H1 (cell line): ENCODE data around the gene RTL5. TPM values are rescaled to one million over a fixed set of nuclear protein-coding genes. Genes with fewer than 3 reads are reported as not detected.

Experiments used
- CTCF ChIA-PET: fragments of 300-600 bp; sonication (Branson Sonifier 250); formaldehyde crosslinking; loops from one replicate; lab custom pipeline; 2021; ENCODE audit not compliant: partially characterized antibody; lab: Charles Lee
- POLR2A ChIA-PET: fragments of 300-600 bp; sonication (Branson Sonifier 250); formaldehyde crosslinking; loops from one replicate; lab custom pipeline; 2021; ENCODE audit warnings: inconsistent platforms; ENCODE audit not compliant: partially characterized antibody; lab: Charles Lee
- DNase-seq, 2 experiments: peaks; one replicate each; pipeline versions ENCODE4 v3.0.0 to v3.0.0-alpha.2; 2010 to 2022; ENCODE audit warnings: low spot score in 2 of 2, low read depth in 1 of 2, mixed read lengths in 1 of 2
- FAIRE-seq: peaks from 2 replicates; lab custom pipeline; 2011; peaks lifted over from hg19 to GRCh38; lab: Jason Lieb, UNC
- H2AFZ ChIP-seq: 2 replicates; pipeline ENCODE4 v1.8.1; 2012; ENCODE audit warnings: low read length, inconsistent platforms
- H2AK5ac ChIP-seq: 2 replicates; pipeline ENCODE4 v1.6.1; 2013; ENCODE audit warnings: low read depth, low read length
- H2BK120ac ChIP-seq: replicated peaks from 2 replicates; pipeline ENCODE3; 2013; ENCODE audit warnings: low read depth, low read length, inconsistent platforms
- H2BK12ac ChIP-seq: 2 replicates; pipeline ENCODE4 v1.6.1; 2013; ENCODE audit warnings: low read depth, low read length
- H2BK15ac ChIP-seq: 2 replicates; pipeline ENCODE4 v1.6.1; 2013; ENCODE audit warnings: low read length
- H2BK20ac ChIP-seq: 2 replicates; pipeline ENCODE4 v1.6.1; 2013; ENCODE audit warnings: low read length
- H2BK5ac ChIP-seq: 2 replicates; pipeline ENCODE4 v1.6.1; 2013; ENCODE audit warnings: low read depth, low read length
- H3K14ac ChIP-seq: 2 replicates; pipeline ENCODE4 v1.6.1; 2013; ENCODE audit warnings: inconsistent platforms; ENCODE audit not compliant: insufficient read length
- H3K18ac ChIP-seq: 2 replicates; pipeline ENCODE4 v1.6.1; 2013; ENCODE audit warnings: low read length; ENCODE audit errors: extremely low read depth
- H3K23ac ChIP-seq: 2 replicates; pipeline ENCODE4 v1.6.1; 2013; ENCODE audit warnings: inconsistent platforms; ENCODE audit not compliant: insufficient read length
- H3K23me2 ChIP-seq: 2 replicates; pipeline ENCODE4 v1.6.1; 2013; ENCODE audit warnings: low read depth, low read length
- H3K27ac ChIP-seq: 2 replicates; pipeline ENCODE4 v1.6.1; 2011; ENCODE audit warnings: low read depth, low read length, inconsistent platforms
- H3K27me3 ChIP-seq, 4 experiments: replicated peaks in 1 of 4; 1 replicate in 1 of 4; 2 replicates in 3 of 4; pipeline versions ENCODE4 v1.6.1 to v1.8.1; 2011 to 2013; ENCODE audit warnings: low read length in 3 of 4, mild to moderate bottlenecking in 3 of 4, inconsistent platforms in 2 of 4, mixed read lengths in 2 of 4, moderate library complexity in 1 of 4; ENCODE audit not compliant: control insufficient read depth in 3 of 4, insufficient read depth in 3 of 4; ENCODE audit errors: extremely low read depth in 1 of 4
- H3K36me3 ChIP-seq, 4 experiments: 2 replicates each; pipeline versions ENCODE4 v1.6.1 to v1.8.1; 2011 to 2013; ENCODE audit warnings: mild to moderate bottlenecking in 4 of 4, low read length in 3 of 4, moderate library complexity in 2 of 4, control low read depth in 1 of 4, inconsistent platforms in 1 of 4; ENCODE audit not compliant: insufficient read depth in 4 of 4, control insufficient read depth in 2 of 4
- H3K4ac ChIP-seq: replicated peaks from 2 replicates; pipeline ENCODE3; 2013; ENCODE audit warnings: low read length, low read depth, mixed read lengths, inconsistent platforms; ENCODE audit not compliant: insufficient read length
- H3K4me1 ChIP-seq, 4 experiments: replicated peaks in 1 of 4; 1 replicate in 1 of 4; 2 replicates in 3 of 4; pipeline versions ENCODE4 v1.6.1 to v1.8.1; 2011 to 2013; ENCODE audit warnings: low read length in 3 of 4, inconsistent platforms in 2 of 4, mixed read lengths in 1 of 4; ENCODE audit not compliant: insufficient read depth in 4 of 4, control insufficient read depth in 3 of 4
- H3K4me2 ChIP-seq, 2 experiments: 2 replicates each; pipeline versions ENCODE4 v1.6.1 to v1.8.1; 2011 to 2013; ENCODE audit warnings: low read depth in 2 of 2, low read length in 2 of 2, control low read depth in 1 of 2, inconsistent platforms in 1 of 2, mild to moderate bottlenecking in 1 of 2; ENCODE audit not compliant: insufficient read depth in 1 of 2
- H3K4me3 ChIP-seq, 4 experiments: fragments of 200-600, 300-600 bp in 1 of 4; sonication (generic), shearing (Covaris generic), sonication (Bioruptor Twin) in 1 of 4; 2 replicates each; pipeline versions ENCODE4 v1.5.1 to v1.8.1; 2011 to 2016; ENCODE audit warnings: low read length in 4 of 4, low read depth in 3 of 4, control low read depth in 2 of 4, inconsistent platforms in 2 of 4, mild to moderate bottlenecking in 2 of 4, mixed read lengths in 1 of 4, moderate library complexity in 1 of 4; ENCODE audit not compliant: insufficient read depth in 2 of 4; ENCODE audit errors: extremely low read depth in 1 of 4
- H3K56ac ChIP-seq: replicated peaks from 2 replicates; pipeline ENCODE3; 2013; ENCODE audit warnings: low read depth, mild to moderate bottlenecking, mixed read lengths, low read length, inconsistent platforms; ENCODE audit not compliant: insufficient read length
- H3K79me1 ChIP-seq: 2 replicates; pipeline ENCODE4 v1.6.1; 2013; ENCODE audit warnings: low read depth, low read length, control low read depth
- H3K79me2 ChIP-seq, 2 experiments: 2 replicates each; pipeline versions ENCODE4 v1.6.1 to v1.8.1; 2012 to 2013; ENCODE audit warnings: low read length in 2 of 2, mild to moderate bottlenecking in 2 of 2, inconsistent platforms in 1 of 2; ENCODE audit not compliant: insufficient read depth in 2 of 2, control insufficient read depth in 1 of 2
- H3K9ac ChIP-seq, 4 experiments: replicated peaks in 1 of 4; 1 replicate in 1 of 4; 2 replicates in 3 of 4; pipeline versions ENCODE4 v1.6.1 to v1.8.1; 2011 to 2013; ENCODE audit warnings: low read depth in 3 of 4, low read length in 3 of 4, control low read depth in 2 of 4, mild to moderate bottlenecking in 2 of 4, moderate library complexity in 2 of 4, inconsistent platforms in 1 of 4; ENCODE audit errors: extremely low read depth in 1 of 4
- H3K9me3 ChIP-seq, 2 experiments: 2 replicates each; pipeline versions ENCODE4 v1.6.1 to v1.8.1; 2012 to 2013; ENCODE audit warnings: mild to moderate bottlenecking in 2 of 2, moderate library complexity in 2 of 2, control low read depth in 1 of 2, inconsistent platforms in 1 of 2, low read depth in 1 of 2, low read length in 1 of 2, mixed read lengths in 1 of 2; ENCODE audit not compliant: insufficient read depth in 2 of 2
- H4K20me1 ChIP-seq, 2 experiments: replicated peaks in 1 of 2; 2 replicates each; pipeline versions ENCODE3 to v1.8.1; 2011 to 2013; ENCODE audit warnings: inconsistent platforms in 2 of 2, low read length in 2 of 2, mild to moderate bottlenecking in 1 of 2; ENCODE audit not compliant: insufficient read depth in 2 of 2, control insufficient read depth in 1 of 2
- H4K5ac ChIP-seq: 2 replicates; pipeline ENCODE4 v1.6.1; 2013; ENCODE audit warnings: low read length, low read depth, mixed read lengths, inconsistent platforms; ENCODE audit not compliant: insufficient read length
- H4K8ac ChIP-seq: 2 replicates; pipeline ENCODE4 v1.8.0; 2013; ENCODE audit warnings: mild to moderate bottlenecking, moderate library complexity, low read length, inconsistent platforms; ENCODE audit not compliant: insufficient read depth; ENCODE audit errors: extremely low read depth
- H4K91ac ChIP-seq: replicated peaks from 2 replicates; pipeline ENCODE3; 2013; ENCODE audit warnings: low read length, mixed read lengths, inconsistent platforms; ENCODE audit not compliant: insufficient read length
- GABPA ChIP-seq: IDR thresholded peaks from 2 replicates; pipeline ENCODE4 v1.6.1; 2011; ENCODE audit warnings: mild to moderate bottlenecking, low read length, moderate library complexity, borderline replicate concordance; ENCODE audit not compliant: insufficient read depth
- HDAC6 ChIP-seq: IDR thresholded peaks from one replicate; pipeline ENCODE4 v1.7.1; 2012; ENCODE audit warnings: low read depth, mild to moderate bottlenecking, inconsistent platforms, low read length, moderate library complexity
- KDM4A ChIP-seq: IDR thresholded peaks from one replicate; pipeline ENCODE4 v1.7.1; 2012; ENCODE audit warnings: low read depth, mild to moderate bottlenecking, moderate library complexity, low read length, inconsistent platforms; ENCODE audit not compliant: severe bottlenecking
- RAD21 ChIP-seq, 2 experiments: IDR thresholded peaks in 1 of 2; conservative IDR thresholded peaks in 1 of 2; 2 replicates each; pipeline ENCODE4 v1.6.1; 2011; ENCODE audit warnings: low read depth in 2 of 2, low read length in 2 of 2, improper control_type of control experiment in 1 of 2, inconsistent platforms in 1 of 2, mild to moderate bottlenecking in 1 of 2, moderate library complexity in 1 of 2
- SP2 ChIP-seq: IDR thresholded peaks from 2 replicates; pipeline ENCODE4 v1.6.1; 2012; ENCODE audit warnings: mild to moderate bottlenecking, low read length, inconsistent platforms
- TAF1 ChIP-seq: IDR thresholded peaks from 2 replicates; pipeline ENCODE4 v1.6.1; 2011; ENCODE audit warnings: mild to moderate bottlenecking, low read depth, low read length
- WGBS, 2 experiments: shearing (Covaris generic) in 1 of 2; methylation state at CpG; one replicate each; pipeline versions ENCODE4 v1.1.6 to v1.1.7; 2013 to 2015; ENCODE audit warnings: low lambda C conversion rate in 2 of 2, mixed read lengths in 2 of 2, inconsistent platforms in 1 of 2, low coverage in 1 of 2, missing lambda C conversion rate in 1 of 2; ENCODE audit not compliant: insufficient replicate concordance in 2 of 2, insufficient coverage in 1 of 2, insufficient read length in 1 of 2; ENCODE audit errors: extremely low coverage in 1 of 2, missing lambda C conversion rate in 1 of 2; 5-methylcytosine and 5-hydroxymethylcytosine counted together
- polyA plus RNA-seq, 7 experiments: library from polyadenylated mRNA; depleted of rRNA in 3 of 7; stranded (reverse) in 5 of 7; unstranded in 2 of 7; fragments of >200 nt in 5 of 7; fragments of 200-250 nt in 2 of 7; gene quantifications; 1 replicate in 5 of 7; 2 replicates in 1 of 7; 4 replicates in 1 of 7; pipeline versions ENCODE4 v1.2.1 to v1.2.3, GENCODE V29; 2011 to 2013; ENCODE audit warnings: missing spikeins in 2 of 7, mixed read lengths in 2 of 7
- total RNA-seq: library from RNA; stranded (reverse); fragmentation: NEBNext Ultra II Directional; extraction: Animal tissue kit (Norgen Biotek cat#: 25700); gene quantifications from 2 replicates; pipeline ENCODE4 v1.2.1, GENCODE V29; 2021
- TF ChIP-seq, protein P1 (sequence below): IDR thresholded peaks from 2 replicates; pipeline ENCODE4 v1.6.1; 2011; ENCODE audit warnings: low read depth, mild to moderate bottlenecking, low read length; ENCODE audit not compliant: insufficient read depth
- TF ChIP-seq, protein P2 (sequence below): IDR thresholded peaks from 2 replicates; pipeline ENCODE4 v1.6.1; 2012; ENCODE audit warnings: inconsistent platforms

Gene RTL5
- total and polyA plus RNA-seq, 2 of the 8 experiments (the other 6 are each of a cell fraction or from before 2014, with no cell fraction given): 0.57 to 1.9 TPM

DNA sequence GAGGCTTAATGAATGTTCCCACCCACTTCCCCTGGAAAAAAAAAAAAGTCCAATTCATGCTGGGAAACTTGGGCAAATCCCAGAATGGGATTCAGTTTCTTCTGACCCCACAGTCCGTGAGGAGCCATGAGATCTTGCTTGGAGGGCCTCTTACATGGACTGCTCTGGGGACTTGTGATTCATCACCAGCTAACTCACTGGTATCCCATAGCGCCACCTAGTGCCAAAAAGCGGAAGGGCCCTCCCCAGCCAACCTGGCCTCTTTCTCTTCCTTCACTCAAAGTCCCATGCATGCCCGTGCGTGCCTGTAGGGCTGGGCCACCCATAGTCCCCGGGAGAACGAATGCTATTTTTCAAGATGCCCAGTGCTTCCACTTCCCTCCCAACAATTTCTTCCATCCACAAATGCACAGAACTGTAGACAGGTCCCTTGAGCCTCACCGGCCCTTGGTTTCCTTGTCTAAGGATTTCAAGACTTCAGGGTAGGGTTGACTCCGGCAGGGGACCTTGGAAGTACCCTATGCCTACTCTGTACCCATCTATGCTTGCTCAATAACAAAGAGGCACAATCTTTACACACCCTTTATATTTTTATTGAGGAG is 5.1 kb downstream of the RTL5 start:
- Histone ChIP-seq H3K4me2 (no peak overlapping the region), H2BK120ac (no peak overlapping the region), H3K36me3 (no peaks in the 10 kb centered on the region), H3K4me3 (no peak overlapping the region), H3K23ac (no peak overlapping the region), H3K23me2 (peaks cover 3% of the 10 kb centered on the region; the same call in 1 of the 2 replicates), H3K9ac (no peak overlapping the region), H3K18ac (no peak overlapping the region), H2BK15ac (no peak overlapping the region), H4K8ac (no peak overlapping the region), H4K20me1 (peaks cover 3 to 4% of the 10 kb centered on the region in 2 experiments), H3K56ac (no peak overlapping the region), H3K27ac (no peak overlapping the region), H4K91ac (no peak overlapping the region), H2BK20ac (no peak overlapping the region), H3K4me1 (peaks cover 6 to 16% (median 11%) of the 10 kb centered on the region in 4 experiments), H2BK12ac (no peak overlapping the region), H3K9me3 (peaks cover 0 to 4% of the 10 kb centered on the region in 2 experiments; a peak in 1 of 4 replicates), H3K79me1 (no peaks in the 10 kb centered on the region), H3K14ac (no peak overlapping the region), H2AK5ac (no peak overlapping the region), H4K5ac (no peak overlapping the region), H3K27me3 (peaks cover 12 to 29% (median 24%) of the 10 kb centered on the region in 4 experiments), H2BK5ac (no peak overlapping the region), H3K4ac (no peak overlapping the region), H2AFZ (no peak overlapping the region), H3K79me2 (no peaks in the 10 kb centered on the region)
- ChIA-PET POLR2A (interaction anchor here (1.3 kb wide), 1 partner anchor 82 kb away, joined by 3 read pairs; no protein-coding TSS in a partner anchor), CTCF (interaction anchor here (0.7 to 3.9 kb wide), 21 partner anchors 12 to 475 kb away, joined by 3 to 21 read pairs (median 4); partner anchors contain the start of gene PIN4)
- 41% methylated on average over 9 of the region's 9 CpGs; no CpG with 5 or more reads in 1 of the 2 experiments for WGBS, 2 experiments
- peak; percentile 57 to 90 for DNase-seq
- FAIRE-seq: peak; percentile 69
- TF ChIP-seq, protein P1, sequence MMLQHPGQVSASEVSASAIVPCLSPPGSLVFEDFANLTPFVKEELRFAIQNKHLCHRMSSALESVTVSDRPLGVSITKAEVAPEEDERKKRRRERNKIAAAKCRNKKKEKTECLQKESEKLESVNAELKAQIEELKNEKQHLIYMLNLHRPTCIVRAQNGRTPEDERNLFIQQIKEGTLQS: no peak
- TF ChIP-seq TAF1 (no peak), SP2 (no peak), RAD21 (IDR thresholded peaks at IDR 0.05 in 1 of 2, conservative IDR thresholded peaks at IDR 0.05 in 1 of 2; ENCODE audit: low read depth in 2 of 2, low read length in 2 of 2) (peak; percentile 84 to 86), KDM4A (no peak), HDAC6 (no peak), GABPA (no peak)
- TF ChIP-seq, protein P2, sequence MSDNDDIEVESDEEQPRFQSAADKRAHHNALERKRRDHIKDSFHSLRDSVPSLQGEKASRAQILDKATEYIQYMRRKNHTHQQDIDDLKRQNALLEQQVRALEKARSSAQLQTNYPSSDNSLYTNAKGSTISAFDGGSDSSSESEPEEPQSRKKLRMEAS: no peak
